GM12864 (cell line): ENCODE data around the gene ZNF853.

Source experiments
- DNase-seq: peaks from one replicate; pipeline ENCODE4 v3.0.0-alpha.2; 2011; ENCODE audit warnings: low read depth
- H3K4me3 ChIP-seq: 2 replicates; pipeline ENCODE4 v1.5.1; 2011; ENCODE audit warnings: mild to moderate bottlenecking, low read depth, low read length, control low read depth
- CTCF ChIP-seq: IDR thresholded peaks from 2 replicates; pipeline ENCODE4 v1.5.1; 2011; ENCODE audit warnings: low read depth, mild to moderate bottlenecking, moderate library complexity, low read length, control low read depth, inconsistent platforms; ENCODE audit errors: missing control alignments

ZNF853 gene

GRCh38 chr7:6589829-6590644 lies 25.4 kb upstream of the ZNF853 start, which contains the start of gene INTS15:
TSS of gene INTS15 (plus strand) at chr7:6590021. CDS start at chr7:6590284, 263 bp downstream.
- H3K4me3 ChIP-seq: peak within 1 kb of the TSS; percentile 98
- TF ChIP-seq CTCF: peak; percentile 68
- peak; percentile 49 for DNase-seq

- peak overlapping the region; percentile 98 for H3K4me3 ChIP-seq
- no peak for TF ChIP-seq CTCF
- DNase-seq: no peak
Measured at GRCh38 chr7:6590645-6591110, 24.7 kb upstream of the ZNF853 start.

GRCh38 chr7:6600093-6600492 lies 15.3 kb upstream of the ZNF853 start:
- no peak for TF ChIP-seq CTCF
- no peak overlapping the region for H3K4me3 ChIP-seq
- no peak for DNase-seq

GRCh38 chr7:6604458-6604857 lies 11.0 kb upstream of the ZNF853 start:
- TF ChIP-seq CTCF: no peak
- H3K4me3 ChIP-seq: no peak overlapping the region
- DNase-seq: no peak

- H3K4me3 ChIP-seq: no peak overlapping the region
- DNase-seq: no peak
- no peak for TF ChIP-seq CTCF
Measured at GRCh38 chr7:6606866-6607583, 8.4 kb upstream of the ZNF853 start.

- no peak for TF ChIP-seq CTCF
- DNase-seq: no peak
- H3K4me3 ChIP-seq: no peak overlapping the region
Measured at GRCh38 chr7:6607651-6608051, 7.8 kb upstream of the ZNF853 start.
